Measurements from ENCODE around the gene RNU6-9.

The RNU6-9 gene

DNA sequence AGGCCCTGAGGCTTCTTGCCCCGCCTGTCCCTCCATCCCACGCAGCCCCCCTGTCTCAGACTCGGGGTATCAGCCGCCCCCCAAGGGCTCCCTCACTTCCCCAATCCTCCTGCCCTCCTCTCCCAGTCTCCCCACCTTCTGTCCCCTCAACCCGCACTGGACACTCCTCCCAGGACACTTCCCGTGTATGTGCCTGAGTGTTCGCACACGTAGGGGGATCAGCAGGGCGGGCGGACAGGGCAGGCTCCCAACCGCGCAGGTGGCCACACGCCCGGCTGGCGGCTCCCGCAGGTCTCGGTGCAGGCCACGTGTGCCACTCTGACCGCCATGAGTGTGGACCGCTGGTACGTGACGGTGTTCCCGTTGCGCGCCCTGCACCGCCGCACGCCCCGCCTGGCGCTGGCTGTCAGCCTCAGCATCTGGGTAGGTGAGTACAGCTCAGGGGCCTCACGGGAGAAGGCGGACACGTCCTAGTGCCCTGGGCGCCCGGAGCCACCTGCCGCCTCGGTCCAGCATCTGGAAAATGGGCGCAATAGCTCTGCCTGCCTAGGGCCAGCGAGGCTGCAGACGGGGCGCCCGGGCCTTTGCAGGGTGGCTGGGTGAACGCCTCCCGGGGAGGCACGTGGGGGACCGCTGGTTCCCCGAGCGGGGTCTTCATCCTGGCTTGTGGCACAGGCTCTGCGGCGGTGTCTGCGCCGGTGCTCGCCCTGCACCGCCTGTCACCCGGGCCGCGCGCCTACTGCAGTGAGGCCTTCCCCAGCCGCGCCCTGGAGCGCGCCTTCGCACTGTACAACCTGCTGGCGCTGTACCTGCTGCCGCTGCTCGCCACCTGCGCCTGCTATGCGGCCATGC, 26.1 kb downstream of the RNU6-9 start:
- no peak for DNase-seq (ENCODE audit: low read depth)

- no peak for DNase-seq (ENCODE audit: low read depth)
Observed at GRCh38 chr19:920051-920864, 27.0 kb downstream of the RNU6-9 start.

- DNase-seq (ENCODE audit: low read depth): no peak
Observed at GRCh38 chr19:924553-925086, 31.3 kb downstream of the RNU6-9 start.

DNA sequence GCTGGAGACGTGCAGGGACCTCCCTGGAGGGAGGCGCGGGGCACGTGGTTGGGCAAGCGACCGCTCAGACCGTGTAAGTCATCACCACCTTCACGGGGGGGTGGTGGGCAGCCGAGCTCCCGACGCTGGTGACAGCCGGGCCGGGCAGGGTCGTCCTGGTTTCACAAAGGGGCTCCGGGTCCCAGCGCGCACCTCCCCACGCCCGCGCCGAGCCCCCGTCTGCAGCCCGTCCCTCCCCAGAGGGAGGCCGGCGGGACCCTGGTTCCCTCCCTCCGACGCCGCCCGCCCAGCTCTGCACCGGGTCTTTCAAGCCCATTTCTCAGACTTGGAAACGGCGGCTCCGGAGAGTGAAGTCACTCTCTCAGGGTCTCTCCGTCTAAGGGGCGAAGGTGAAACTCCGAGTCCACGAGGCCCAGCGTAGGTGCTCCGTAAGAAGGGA, 31.8 kb downstream of the RNU6-9 start:
- DNase-seq (ENCODE audit: low read depth): peak; percentile 56

DNA sequence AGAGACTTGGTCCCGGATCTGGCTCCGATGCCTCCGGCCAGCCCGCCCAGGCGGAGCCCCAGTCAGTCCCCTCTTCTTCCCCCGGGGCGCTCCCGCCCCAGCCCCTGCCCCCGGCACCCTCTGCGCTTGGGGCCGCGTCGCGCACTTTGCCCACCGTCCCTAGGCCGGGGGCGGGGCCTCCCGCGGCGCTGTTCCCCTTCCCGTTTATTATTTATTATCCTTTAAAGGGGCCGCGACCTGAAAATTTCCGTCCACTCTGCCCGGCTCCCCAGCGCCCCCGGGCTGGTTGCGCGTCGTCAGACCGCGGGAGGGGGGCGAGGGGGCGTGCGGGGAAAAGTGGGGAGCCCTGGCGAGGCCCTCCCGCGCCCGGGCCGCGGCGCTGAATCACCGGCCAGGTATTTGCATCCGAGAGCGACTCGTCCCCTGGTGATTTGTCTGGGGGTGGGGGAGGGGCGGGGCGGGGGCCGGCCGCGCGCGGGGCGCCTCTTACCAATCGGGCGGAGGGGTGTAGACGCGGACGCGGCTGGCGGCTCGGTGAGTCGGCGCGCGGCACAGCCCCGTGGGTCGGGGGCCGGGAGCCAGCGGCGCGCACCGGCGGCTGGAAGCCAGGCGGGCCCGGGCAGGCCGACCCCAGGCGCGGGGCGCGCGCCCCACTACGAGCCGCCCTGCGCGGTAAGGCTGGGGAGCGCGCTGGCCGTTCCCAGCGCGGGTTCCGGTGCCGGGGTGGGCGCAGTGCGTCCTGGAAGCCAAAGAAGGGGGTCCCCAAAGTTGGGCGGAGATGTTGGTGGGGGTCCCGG, 32.4 kb downstream of the RNU6-9 start, which contains the start of gene ARID3A:
Gene ARID3A, plus strand, starts transcription at position 510 of the 797 bp plus-strand sequence. CDS start 3,494 bp downstream, outside the sequence.
- DNase-seq (ENCODE audit: low read depth): peak; percentile 61

GRCh38 chr19:926323-926588, 33.0 kb downstream of the RNU6-9 start:
- no peak for DNase-seq (ENCODE audit: low read depth)

DNA sequence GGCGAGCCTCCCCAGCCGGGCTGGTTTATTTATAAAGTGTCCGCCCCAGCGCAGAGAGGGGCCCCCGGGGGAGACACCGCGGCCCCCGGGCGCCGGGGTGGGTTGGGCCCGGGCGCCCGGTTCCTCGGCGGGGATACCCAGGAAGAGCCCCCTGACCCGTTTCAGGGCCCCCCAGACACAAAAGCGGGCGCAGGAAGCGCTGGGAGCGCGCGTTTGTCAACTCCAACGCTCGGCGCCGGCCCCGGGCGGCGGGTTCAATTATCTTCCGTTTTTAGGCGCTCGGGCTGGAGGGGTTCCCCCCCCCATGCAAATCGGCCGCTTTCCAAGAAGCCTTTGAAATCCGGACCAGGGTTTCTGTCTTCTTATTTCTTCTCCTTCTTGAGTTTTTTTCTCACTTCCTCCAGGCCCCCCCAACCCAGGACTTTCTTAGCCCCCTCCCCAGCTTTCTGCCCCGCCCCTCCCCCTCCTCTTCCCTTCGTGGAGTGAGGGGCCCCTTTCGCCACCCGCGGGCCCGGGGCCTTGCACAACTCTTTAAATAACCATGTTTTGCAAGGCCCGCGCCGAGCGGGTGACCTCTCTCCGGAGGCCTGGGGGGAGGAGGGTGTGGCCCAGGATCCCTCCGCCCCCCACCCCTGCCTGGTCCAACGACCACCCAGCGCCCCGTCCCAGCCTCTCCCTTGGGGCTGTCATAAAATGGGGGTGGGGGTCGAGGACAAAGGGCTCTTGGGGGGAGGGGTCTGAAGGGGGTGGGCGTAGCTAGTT, 33.5 kb downstream of the RNU6-9 start:
- no peak for DNase-seq (ENCODE audit: low read depth)

DNA sequence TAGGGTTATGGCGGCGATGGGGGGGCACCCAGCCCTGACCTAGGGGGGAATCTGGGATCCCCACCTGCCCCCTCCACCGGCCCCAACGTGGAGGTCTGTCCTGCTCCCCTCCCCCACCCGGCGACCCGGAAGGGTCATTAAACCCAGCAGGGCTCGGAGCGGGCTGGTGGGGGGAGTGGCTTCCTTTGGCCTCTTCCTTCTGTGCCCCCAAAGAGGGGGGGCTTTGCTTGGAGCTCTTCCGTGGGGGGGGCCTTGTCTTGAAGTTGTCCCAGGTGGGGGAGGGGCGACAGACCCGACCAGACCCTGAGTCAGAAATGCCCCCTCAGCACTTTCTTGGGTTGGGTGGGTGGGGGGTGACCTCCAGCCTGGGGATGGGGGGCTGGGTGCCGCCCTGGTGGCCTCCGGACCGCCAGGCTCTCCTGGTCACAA, 34.1 kb downstream of the RNU6-9 start:
- DNase-seq (ENCODE audit: low read depth): no peak

- no peak for DNase-seq (ENCODE audit: low read depth)
Observed at GRCh38 chr19:927780-928401, 34.6 kb downstream of the RNU6-9 start.

GRCh38 chr19:928471-929202, 35.4 kb downstream of the RNU6-9 start:
- DNase-seq (ENCODE audit: low read depth): no peak

DNA sequence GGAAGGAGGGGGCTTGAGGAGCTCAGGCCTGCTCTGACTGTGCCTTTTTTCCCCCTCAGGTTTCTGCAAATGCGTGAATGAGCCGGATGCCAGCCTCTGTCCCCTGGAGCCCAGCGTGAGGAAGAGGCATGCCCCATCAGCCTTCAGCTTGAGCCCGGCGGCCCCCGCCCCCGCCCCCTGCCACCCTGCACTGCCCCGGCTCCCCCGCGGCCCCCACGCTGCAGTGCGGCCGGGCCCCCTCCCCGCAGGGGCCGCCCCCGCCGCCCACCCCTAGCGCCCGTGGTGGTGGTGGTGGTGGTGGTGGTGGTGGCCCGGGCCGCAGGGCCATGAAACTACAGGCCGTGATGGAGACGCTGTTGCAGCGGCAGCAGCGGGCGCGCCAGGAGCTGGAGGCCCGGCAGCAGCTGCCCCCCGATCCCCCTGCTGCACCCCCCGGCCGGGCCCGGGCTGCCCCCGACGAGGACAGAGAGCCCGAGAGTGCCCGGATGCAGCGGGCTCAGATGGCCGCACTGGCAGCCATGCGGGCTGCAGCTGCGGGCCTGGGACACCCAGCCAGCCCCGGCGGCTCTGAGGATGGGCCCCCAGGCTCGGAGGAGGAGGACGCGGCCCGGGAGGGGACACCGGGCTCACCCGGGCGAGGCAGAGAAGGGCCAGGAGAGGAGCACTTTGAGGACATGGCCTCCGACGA, 36.1 kb downstream of the RNU6-9 start:
- DNase-seq (ENCODE audit: low read depth): no peak

DNA sequence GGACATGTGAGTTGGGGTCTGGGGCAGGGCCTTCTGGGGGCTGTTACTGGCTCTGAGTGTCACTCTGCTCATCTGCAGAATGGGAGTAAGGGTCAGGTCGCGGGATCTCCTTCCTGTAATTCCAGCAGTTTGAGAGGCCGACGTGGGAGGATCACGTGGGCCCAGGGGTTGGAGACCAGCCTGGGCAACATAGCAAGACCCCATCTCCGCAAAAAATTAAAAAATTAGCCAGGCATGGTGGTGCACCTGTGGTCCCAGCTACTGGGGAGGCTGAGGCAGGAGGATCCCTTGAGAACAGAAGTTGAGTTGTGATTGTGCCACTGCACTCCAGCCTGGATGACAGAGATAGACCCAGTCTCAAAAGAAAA, 36.6 kb downstream of the RNU6-9 start:
- no peak for DNase-seq (ENCODE audit: low read depth)

DNA sequence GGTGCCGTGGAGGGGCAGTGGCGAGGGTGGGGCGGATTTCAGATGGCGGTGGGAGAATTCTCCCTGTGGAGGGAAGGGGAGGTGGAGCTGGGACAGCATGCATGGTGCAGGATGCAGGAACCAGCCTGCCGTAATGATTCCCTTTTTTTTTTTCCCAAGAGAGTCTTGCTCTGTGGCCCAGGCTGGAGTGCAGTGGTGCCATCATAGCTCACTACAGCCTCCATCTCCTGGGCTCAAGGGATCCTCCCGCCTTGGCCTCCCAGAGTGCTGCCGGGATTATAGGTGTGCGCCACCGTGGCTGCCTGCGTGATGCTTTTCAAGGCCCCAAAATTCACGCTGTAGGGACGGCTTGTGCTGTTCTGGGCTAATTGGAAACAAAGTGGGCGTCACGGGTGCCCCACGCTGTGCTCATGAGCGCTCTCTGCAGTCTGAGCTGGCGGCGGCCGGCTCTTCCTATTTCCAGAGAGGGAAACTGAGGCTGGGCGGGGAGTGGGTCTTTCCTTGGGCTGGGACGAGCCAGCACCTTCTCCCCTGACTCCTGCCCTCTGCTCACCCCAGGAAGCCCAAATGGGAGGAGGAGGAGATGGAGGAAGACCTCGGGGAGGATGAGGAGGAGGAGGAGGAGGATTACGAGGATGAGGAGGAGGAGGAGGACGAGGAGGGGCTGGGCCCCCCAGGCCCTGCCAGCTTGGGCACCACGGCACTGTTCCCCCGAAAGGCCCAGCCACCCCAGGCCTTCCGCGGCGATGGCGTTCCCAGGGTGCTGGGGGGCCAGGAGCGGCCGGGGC, 38.8 kb downstream of the RNU6-9 start:
- no peak for DNase-seq (ENCODE audit: low read depth)

DNA sequence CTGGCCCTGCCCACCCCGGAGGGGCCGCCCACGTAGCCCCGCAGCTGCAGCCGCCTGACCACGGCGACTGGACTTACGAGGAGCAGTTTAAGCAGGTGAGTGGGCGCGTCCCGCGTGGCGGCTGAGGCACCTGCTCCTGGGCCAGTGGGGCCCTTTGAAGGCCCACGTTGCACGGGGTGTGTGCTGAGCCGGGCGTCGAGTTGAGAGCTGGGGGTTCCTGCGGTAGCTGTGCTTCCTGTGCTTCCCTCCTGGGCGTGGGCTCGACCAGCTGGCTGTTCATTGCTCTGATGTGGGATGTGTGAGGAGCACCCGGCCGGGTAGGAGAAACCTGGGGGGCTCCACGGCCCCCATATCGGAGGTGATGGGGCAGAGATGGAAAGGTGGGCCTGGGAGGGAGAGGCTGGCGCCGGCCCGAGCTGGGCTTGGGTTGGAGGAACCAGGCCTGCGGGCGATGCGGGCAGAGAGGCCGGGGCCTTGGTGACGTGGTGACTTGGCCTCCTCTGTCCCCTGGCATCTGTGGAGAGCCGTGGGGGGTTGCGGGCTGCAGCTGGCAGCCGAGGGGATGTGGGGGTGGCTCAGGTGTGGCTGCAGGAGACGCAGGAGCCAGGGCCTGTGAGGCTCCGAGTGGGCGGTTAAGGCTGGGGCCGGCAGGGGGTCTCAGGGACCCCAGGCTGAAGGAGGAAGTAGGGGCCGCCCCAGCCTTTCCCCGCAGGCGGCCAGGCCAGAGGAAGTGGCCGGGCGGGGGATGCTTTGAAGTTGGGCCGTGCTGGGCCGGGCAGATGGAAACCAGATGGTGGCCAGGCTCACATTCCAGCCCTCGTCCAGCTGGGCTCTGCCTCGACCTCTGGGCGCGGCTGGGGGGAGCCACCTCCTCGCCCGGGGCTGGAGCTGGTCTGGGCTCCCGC, 39.6 kb downstream of the RNU6-9 start:
- DNase-seq (ENCODE audit: low read depth): no peak

- DNase-seq (ENCODE audit: low read depth): no peak
Observed at GRCh38 chr19:933553-933882, 40.2 kb downstream of the RNU6-9 start.

DNA sequence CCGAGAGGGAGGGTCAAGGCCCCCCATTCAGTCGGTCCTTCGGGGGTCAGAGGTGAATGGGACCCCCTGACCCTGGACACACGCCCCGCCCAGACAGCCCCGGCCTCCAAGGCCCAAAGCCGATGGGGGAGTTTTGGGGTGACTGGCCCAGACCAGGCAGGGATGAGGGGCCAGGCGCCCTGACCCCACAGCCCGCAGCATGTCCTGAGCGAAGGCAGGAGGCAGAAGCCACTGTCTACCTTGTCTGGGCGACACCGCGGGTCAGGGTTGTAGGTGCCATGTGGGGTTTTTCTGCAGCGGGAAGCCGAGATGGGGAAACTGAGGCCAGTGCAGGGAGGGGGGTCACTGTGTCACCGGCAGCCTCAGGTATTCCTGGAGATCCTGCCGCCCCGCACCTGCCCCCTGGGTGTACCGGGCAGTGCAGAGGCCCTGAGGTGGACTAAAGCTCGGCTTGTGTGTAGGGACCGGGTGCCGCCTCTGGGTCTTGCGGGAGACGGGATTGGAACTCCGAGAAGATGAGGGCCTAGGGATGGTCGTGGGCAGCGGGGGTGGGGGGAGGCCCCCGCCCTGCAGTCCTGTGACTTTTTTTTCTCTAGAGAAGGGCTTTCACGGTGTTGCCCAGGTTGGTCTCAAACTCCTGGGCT, 41.0 kb downstream of the RNU6-9 start:
- no peak for DNase-seq (ENCODE audit: low read depth)

- no peak for DNase-seq (ENCODE audit: low read depth)
Observed at GRCh38 chr19:934865-935479, 41.7 kb downstream of the RNU6-9 start.

All from activated T-cell treated with anti-CD3 and anti-CD28 coated beads for 24 hours (primary cell).